ENCODE results near the gene CELA3A.
A peak's percentile ranks its signal among the peaks of the same experiment; 100 is the strongest.
"Not testable (repeated sequence)": the region's sequence is repeated elsewhere in the genome, so short reads cannot be mapped to it uniquely, and the experiment has no call there.

The CELA3A gene

DNA sequence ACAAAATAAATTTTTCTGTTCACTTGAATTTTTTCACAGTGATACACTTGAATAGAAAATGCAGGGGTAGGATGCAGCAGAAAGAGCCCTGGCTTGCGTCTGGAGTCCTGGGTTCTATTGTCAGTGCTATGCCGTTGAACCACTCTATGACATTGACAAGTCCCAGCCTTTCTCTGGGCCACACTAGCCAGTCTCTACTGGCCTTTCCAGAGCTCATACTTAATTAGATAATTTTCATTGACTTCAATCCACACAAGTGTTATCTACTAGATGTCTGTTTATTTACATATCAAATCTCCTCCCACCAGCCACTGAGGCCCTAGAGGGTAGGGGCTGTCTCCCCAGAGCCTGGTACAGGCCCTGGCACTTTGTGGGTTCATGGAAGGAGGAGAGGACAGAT is 40.1 kb upstream of the CELA3A start:
- Mint-ChIP-seq H3K36me3 (ENCODE audit: low read depth) (no peaks in the 10 kb centered on the region), H3K4me3 (no peak overlapping the region), H3K27ac (no peak overlapping the region), H3K27me3 (ENCODE audit: low read depth, poor library complexity) (no peaks in the 10 kb centered on the region), H3K4me1 (peaks cover 27% of the 10 kb centered on the region), H3K9me3 (no peaks in the 10 kb centered on the region)
- TF ChIP-seq, protein P1, sequence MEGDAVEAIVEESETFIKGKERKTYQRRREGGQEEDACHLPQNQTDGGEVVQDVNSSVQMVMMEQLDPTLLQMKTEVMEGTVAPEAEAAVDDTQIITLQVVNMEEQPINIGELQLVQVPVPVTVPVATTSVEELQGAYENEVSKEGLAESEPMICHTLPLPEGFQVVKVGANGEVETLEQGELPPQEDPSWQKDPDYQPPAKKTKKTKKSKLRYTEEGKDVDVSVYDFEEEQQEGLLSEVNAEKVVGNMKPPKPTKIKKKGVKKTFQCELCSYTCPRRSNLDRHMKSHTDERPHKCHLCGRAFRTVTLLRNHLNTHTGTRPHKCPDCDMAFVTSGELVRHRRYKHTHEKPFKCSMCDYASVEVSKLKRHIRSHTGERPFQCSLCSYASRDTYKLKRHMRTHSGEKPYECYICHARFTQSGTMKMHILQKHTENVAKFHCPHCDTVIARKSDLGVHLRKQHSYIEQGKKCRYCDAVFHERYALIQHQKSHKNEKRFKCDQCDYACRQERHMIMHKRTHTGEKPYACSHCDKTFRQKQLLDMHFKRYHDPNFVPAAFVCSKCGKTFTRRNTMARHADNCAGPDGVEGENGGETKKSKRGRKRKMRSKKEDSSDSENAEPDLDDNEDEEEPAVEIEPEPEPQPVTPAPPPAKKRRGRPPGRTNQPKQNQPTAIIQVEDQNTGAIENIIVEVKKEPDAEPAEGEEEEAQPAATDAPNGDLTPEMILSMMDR (IDR thresholded peaks at IDR 0.05): no peak
- no peak for DNase-seq

DNA sequence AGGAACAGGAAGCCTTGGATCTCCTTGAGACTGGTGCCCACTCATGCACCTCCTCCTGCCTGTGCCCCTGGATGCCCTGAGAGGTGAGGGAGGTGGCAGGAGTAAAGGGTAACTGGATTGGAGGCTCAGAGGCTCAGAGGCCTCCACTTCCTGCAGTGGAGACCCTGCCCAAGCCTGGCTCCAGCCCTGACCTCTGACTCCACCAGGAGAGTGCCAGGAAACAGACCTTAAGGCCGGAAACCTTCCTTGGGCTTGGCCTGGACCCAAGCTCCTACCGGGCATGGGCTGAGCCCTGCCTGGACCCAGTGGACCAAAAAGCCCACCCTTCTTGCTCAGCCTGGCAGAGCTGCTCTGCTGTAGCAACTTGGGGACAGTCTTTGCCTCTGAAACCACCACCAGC is 39.7 kb upstream of the CELA3A start:
- H3K4me3 Mint-ChIP-seq: no peak overlapping the region
- H3K4me1 Mint-ChIP-seq: peaks cover 27% of the 10 kb centered on the region
- no peaks in the 10 kb centered on the region for H3K36me3 Mint-ChIP-seq (ENCODE audit: low read depth)
- no peaks in the 10 kb centered on the region for H3K9me3 Mint-ChIP-seq
- DNase-seq: no peak
- H3K27me3 Mint-ChIP-seq (ENCODE audit: low read depth, poor library complexity): no peaks in the 10 kb centered on the region
- no peak overlapping the region for H3K27ac Mint-ChIP-seq
- TF ChIP-seq, protein P1 (IDR thresholded peaks at IDR 0.05): no peak

DNA sequence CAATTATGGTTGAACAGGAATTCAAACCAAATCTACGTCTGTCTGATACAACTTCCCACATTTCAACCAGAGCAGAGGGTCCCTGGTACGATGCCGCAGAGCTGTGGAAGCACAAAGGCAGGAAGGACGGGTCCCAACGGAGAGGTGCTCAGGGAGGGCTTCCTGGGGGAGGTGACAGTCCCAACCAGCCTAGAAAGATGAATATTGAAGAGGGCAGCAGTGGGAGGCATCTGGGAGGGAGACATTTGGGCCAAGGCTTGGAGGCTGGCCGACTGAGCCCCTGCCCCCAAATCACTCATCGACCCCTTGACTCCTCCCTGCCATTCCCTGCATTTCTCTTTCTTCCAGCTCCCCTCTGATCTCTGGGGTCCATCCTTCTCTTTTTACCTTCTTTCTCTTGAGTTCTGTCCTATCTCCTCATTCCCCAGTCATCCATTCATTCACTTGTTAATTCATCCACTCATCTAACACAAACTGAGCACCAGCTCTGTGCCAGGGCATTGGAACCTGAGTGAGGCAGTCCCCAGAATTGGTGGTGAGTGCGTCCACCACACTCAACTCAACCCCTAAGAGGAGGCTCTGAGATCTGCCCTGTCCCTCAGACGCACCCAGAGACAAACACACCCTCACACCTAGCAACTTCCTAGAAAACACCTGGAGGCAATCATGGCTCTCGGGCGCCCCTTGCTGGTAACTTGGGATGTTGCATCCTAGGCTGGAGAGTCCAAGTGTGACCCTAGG is 37.8 kb upstream of the CELA3A start:
- Mint-ChIP-seq H3K36me3 (ENCODE audit: low read depth) (no peaks in the 10 kb centered on the region), H3K27ac (no peak overlapping the region), H3K9me3 (no peaks in the 10 kb centered on the region), H3K27me3 (ENCODE audit: low read depth, poor library complexity) (peaks cover 2% of the 10 kb centered on the region), H3K4me1 (peaks cover 16% of the 10 kb centered on the region), H3K4me3 (no peak overlapping the region)
- TF ChIP-seq, protein P1 (IDR thresholded peaks at IDR 0.05): peak; percentile 87
- DNase-seq: peak; percentile 89

DNA sequence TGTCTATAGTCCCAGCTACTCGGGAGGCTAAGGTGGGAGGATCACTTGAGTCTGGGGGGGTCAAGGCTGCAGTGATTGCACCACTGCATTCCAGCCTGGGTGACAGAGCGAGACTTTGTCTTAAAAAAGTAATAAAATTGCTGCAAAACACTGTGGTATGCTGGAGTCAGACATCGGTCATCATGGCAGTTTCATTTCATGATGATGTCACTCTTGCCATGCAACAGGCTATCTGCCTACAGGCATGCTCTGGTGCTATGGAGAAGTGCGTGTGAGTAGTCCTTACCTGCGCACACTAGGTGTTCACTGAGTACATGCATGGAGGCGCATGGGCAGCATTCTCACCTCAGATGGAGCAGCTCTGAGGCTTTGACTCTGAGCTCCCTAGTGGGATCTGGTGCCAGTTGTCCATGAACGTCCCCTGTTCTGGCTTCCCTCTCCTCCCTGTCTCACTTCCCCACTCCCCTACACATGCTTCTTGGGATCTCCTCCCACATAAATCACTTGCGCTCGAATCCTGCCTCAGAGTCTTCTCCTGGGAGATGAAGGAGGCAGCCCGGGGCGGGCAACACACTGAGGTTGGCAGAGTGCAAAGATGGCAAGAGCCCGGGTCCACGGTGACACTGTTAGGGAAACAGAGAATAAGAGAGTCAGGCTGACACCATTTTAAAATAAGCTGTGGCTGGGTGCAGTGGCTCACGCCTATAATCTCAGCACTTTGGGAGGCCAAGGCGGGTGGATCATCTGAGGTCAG is 35.0 kb upstream of the CELA3A start:
- TF ChIP-seq, protein P1 (IDR thresholded peaks at IDR 0.05): no peak
- H3K9me3 Mint-ChIP-seq: no peaks in the 10 kb centered on the region

DNA sequence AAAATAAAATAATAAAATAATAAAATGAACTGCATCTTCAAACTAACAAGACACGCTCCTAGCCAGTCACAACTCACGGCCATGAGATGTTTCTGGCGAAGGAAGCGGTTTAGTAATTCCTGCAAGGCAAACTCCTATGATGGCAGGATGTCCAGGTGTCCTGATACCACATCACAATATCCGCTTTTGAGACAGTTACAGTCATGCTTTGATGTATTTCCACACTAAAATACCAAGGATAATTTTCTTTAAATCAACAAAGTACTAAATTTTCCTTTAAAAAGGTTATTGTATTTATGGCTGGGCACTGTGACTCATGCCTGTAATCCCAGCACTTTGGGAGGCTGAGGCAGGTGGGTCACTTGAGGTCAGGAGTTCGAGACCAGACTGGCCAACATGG is 34.2 kb upstream of the CELA3A start:
- H3K4me1 Mint-ChIP-seq: peaks cover 20% of the 10 kb centered on the region
- not testable (repeated sequence) for H3K4me3 Mint-ChIP-seq; H3K9me3 Mint-ChIP-seq; H3K27me3 Mint-ChIP-seq (ENCODE audit: low read depth, poor library complexity); DNase-seq; H3K27ac Mint-ChIP-seq; H3K36me3 Mint-ChIP-seq (ENCODE audit: low read depth)

More for the DNA sequence above, 35.0 kb upstream of the CELA3A start:
- no peak overlapping the region for H3K4me3 Mint-ChIP-seq
- no peaks in the 10 kb centered on the region for H3K36me3 Mint-ChIP-seq (ENCODE audit: low read depth)
- peaks cover 20% of the 10 kb centered on the region for H3K4me1 Mint-ChIP-seq
- no peak for DNase-seq
- peaks cover 6% of the 10 kb centered on the region for H3K27me3 Mint-ChIP-seq (ENCODE audit: low read depth, poor library complexity)
- no peak overlapping the region for H3K27ac Mint-ChIP-seq

DNA sequence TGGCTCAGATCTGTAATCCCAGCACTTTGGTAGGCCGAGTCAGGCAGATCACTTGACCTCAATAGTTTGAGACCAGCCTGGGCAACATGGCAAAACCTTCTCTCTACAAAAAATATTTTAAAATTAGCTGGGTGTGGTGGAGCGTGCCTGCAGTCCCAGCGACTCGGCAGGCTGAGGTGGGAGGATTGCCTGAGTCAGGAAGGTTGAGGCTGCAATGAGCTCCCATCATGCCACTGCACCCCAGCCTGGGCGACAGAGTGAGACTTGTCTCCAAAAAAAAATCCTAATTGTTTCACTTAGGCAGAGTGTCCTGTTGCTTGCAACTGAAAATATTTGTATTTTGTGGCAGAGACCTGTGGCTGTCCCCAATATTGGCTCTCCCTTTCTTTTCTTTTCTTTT is 32.4 kb upstream of the CELA3A start:
- H3K4me3 Mint-ChIP-seq; H3K9me3 Mint-ChIP-seq; H3K36me3 Mint-ChIP-seq (ENCODE audit: low read depth); H3K27me3 Mint-ChIP-seq (ENCODE audit: low read depth, poor library complexity); DNase-seq: not testable (repeated sequence)
- Mint-ChIP-seq H3K4me1 (peaks cover 22% of the 10 kb centered on the region), H3K27ac (peak overlapping the region; percentile 18)

DNA sequence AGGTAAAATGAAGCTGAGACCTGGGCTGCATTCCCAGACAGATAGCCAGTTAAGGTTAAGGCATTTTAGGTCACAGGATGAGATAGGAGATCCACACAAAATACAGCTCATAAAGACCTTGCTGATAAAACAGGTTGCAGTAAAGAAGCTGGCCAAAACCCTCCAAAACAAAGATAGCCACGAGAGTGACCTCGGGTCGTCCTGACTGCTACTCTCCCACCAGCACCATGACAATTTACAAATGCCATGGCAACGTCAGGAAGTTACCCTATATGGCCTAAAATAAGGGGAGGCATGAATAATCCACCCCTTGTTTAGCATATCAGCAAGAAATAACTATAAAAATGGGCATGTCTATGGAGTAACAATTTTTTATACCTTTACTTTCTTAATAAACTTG is 30.9 kb upstream of the CELA3A start:
- not testable (repeated sequence) for H3K36me3 Mint-ChIP-seq (ENCODE audit: low read depth); H3K27me3 Mint-ChIP-seq (ENCODE audit: low read depth, poor library complexity); DNase-seq; H3K9me3 Mint-ChIP-seq; H3K27ac Mint-ChIP-seq; H3K4me3 Mint-ChIP-seq
- H3K4me1 Mint-ChIP-seq: peaks cover 22% of the 10 kb centered on the region

DNA sequence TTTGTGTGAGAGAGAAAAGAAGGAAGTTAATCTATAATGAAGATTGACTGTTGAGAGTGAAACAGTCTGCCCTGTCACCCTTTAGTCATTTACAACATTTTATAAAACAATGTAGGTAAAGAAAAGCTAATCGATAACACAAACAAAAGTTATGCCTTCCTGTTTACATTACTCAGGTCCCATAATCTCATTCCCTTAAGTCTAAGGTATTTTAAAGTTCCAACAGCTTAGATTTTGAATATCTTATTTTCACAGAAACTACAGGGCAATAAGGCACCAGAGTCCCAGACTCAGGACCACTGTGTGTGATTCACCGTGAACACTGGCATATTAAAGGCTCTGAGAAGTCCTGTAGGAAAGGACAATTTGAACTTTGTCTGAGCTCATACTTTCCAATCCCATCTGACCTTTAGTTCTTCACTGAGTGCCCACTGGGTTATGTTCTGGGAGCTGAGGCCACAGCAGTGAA is 28.4 kb upstream of the CELA3A start:
- peaks cover 16% of the 10 kb centered on the region for H3K4me1 Mint-ChIP-seq

DNA sequence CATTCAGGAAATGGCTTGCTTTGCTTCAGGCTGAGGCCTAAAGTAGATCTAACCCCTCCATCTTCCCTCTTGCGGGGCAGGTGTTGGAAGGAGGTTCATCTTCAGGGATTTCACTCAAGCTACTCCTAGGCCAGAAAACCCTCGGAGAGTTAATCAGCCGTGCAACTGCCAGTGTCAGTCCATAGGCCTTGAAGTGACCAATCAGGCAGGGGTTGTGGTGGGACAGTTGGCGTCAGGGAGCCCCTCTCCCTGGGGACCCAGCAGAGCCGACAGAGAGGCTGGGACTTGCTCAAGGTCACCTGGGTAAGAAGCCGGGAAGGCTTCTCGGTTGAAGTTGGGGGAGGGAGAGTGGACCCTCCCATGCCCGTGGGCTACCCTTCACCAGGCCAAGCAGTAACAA is 27.5 kb upstream of the CELA3A start:
- not testable (repeated sequence) for H3K4me1 Mint-ChIP-seq; H3K36me3 Mint-ChIP-seq (ENCODE audit: low read depth); H3K27me3 Mint-ChIP-seq (ENCODE audit: low read depth, poor library complexity); H3K9me3 Mint-ChIP-seq; H3K4me3 Mint-ChIP-seq; DNase-seq
- H3K27ac Mint-ChIP-seq: peak overlapping the region; percentile 96

More for the DNA sequence above, 28.4 kb upstream of the CELA3A start:
- not testable (repeated sequence) for H3K36me3 Mint-ChIP-seq (ENCODE audit: low read depth); H3K27me3 Mint-ChIP-seq (ENCODE audit: low read depth, poor library complexity); H3K4me3 Mint-ChIP-seq; H3K27ac Mint-ChIP-seq; H3K9me3 Mint-ChIP-seq; DNase-seq

DNA sequence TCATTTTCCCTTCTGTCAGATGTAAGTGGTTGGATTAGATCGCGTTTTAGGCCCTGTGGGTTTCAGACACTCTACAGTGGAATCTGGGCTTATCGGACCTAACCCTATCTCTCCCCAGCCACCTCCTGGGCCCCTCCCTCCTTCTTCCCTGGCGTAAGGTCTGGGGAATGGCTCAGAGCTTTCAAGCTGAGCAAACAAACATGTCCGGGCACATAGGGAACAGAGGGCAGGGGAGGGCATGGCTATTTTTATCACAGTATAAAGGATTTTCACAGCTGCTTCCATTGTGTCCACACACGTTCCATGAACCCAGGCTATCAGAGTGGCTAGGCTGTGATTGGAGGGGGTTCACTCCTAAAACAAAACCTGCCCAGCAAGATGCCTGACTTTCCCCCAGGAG is 26.8 kb upstream of the CELA3A start:
- DNase-seq; H3K36me3 Mint-ChIP-seq (ENCODE audit: low read depth); H3K27ac Mint-ChIP-seq; H3K4me1 Mint-ChIP-seq; H3K27me3 Mint-ChIP-seq (ENCODE audit: low read depth, poor library complexity); H3K9me3 Mint-ChIP-seq; H3K4me3 Mint-ChIP-seq: not testable (repeated sequence)
